Measurements from ENCODE around the gene FMN1. TPM values are rescaled to one million over a fixed set of nuclear protein-coding genes. Genes with fewer than 3 reads are reported as not detected.

Gene FMN1
- total and polyA plus RNA-seq, 12 donors = 0.22 to 5.5 (median 3.3) TPM

GRCh38 chr15:32905481-32905880 is 289.0 kb downstream of the FMN1 start:
- Histone ChIP-seq H3K4me3 (no peak overlapping the region), H3K9me3 (no peaks in the 10 kb centered on the region), H3K36me3 (no peaks in the 10 kb centered on the region), H3K27me3 (no peaks in the 10 kb centered on the region), H3K4me1 (peaks cover 0 to 23% (median 0%) of the 10 kb centered on the region in 9 donors), H3K27ac (no peak overlapping the region)
- TF ChIP-seq CTCF (IDR thresholded peaks at IDR 0.05) = no peak
- no peak for ATAC-seq
- intact Hi-C loops (cut with DNase I) = no loop called here
- DNase-seq = no peak
- 86 to 88% methylated on average over 4 of the region's 4 CpGs for WGBS, 2 donors

- Histone ChIP-seq H3K27ac (no peak overlapping the region), H3K4me3 (no peak overlapping the region), H3K36me3 (no peaks in the 10 kb centered on the region), H3K4me1 (peaks cover 0 to 19% (median 0%) of the 10 kb centered on the region in 9 donors), H3K9me3 (no peaks in the 10 kb centered on the region), H3K27me3 (no peaks in the 10 kb centered on the region)
- 90 to 93% methylated on average over 2 of the region's 2 CpGs for WGBS, 2 donors
- DNase-seq = no peak
- intact Hi-C loops (cut with DNase I) = no loop called here
- TF ChIP-seq CTCF (IDR thresholded peaks at IDR 0.05) = no peak
- no peak for ATAC-seq
Measured at GRCh38 chr15:32904448-32904847, 290.1 kb downstream of the FMN1 start.

GRCh38 chr15:32903591-32904290 is 290.8 kb downstream of the FMN1 start:
- Histone ChIP-seq H3K4me1 (peaks cover 0 to 12% (median 0%) of the 10 kb centered on the region in 9 donors), H3K4me3 (no peak overlapping the region), H3K27ac (no peak overlapping the region), H3K36me3 (peaks cover 0 to under 1% (median 0%) of the 10 kb centered on the region in 9 donors), H3K27me3 (no peaks in the 10 kb centered on the region), H3K9me3 (no peaks in the 10 kb centered on the region)
- ATAC-seq (no peak), DNase-seq (no peak)
- TF ChIP-seq CTCF (IDR thresholded peaks at IDR 0.05) = no peak
- 59 to 62% methylated on average over 10 of the region's 10 CpGs for WGBS, 2 donors
- intact Hi-C loops (cut with DNase I) = no loop called here

GRCh38 chr15:32901995-32902394 is 292.5 kb downstream of the FMN1 start:
- H3K27me3 ChIP-seq = no peaks in the 10 kb centered on the region
- H3K4me3 ChIP-seq = no peak overlapping the region
- no peak for TF ChIP-seq CTCF (IDR thresholded peaks at IDR 0.05)
- no peaks in the 10 kb centered on the region for H3K4me1 ChIP-seq
- H3K36me3 ChIP-seq = peaks cover 0 to 8% (median 0%) of the 10 kb centered on the region in 9 donors
- 62 to 63% methylated on average over 3 of the region's 3 CpGs for WGBS, 2 donors
- no peak overlapping the region for H3K27ac ChIP-seq
- ATAC-seq (no peak), DNase-seq (no peak)
- intact Hi-C loops (cut with DNase I) = no loop called here
- peaks cover 0 to under 1% (median 0%) of the 10 kb centered on the region in 11 donors for H3K9me3 ChIP-seq
